Right lobe of liver (tissue), 4 donors: ENCODE results near the gene DNAH8.

ENCODE experiments used
- POLR2A ChIP-seq: fragments of 450-650 bp; IDR thresholded peaks from one replicate; pipeline ENCODE4 v1.6.1; 2017; ENCODE audit warnings: antibody characterized with exemption, mild to moderate bottlenecking
- TF ChIP-seq, protein P1 (sequence below), 4 donors: fragments of 200-600 bp in 3 of 4; fragments of 450-650 bp in 1 of 4; IDR thresholded peaks; one replicate each; pipeline versions ENCODE4 v1.5.1 to v1.8.0; 2016 to 2022; ENCODE audit warnings: antibody characterized with exemption in 4 of 4, mild to moderate bottlenecking in 2 of 4
- donor health status: DM: no; HTN: no; CAD: no.
- donor health status: DM: no; HTN: no; CAD: no.
- donor health status: DM: no; HTN: yes; CAD: no.

DNA sequence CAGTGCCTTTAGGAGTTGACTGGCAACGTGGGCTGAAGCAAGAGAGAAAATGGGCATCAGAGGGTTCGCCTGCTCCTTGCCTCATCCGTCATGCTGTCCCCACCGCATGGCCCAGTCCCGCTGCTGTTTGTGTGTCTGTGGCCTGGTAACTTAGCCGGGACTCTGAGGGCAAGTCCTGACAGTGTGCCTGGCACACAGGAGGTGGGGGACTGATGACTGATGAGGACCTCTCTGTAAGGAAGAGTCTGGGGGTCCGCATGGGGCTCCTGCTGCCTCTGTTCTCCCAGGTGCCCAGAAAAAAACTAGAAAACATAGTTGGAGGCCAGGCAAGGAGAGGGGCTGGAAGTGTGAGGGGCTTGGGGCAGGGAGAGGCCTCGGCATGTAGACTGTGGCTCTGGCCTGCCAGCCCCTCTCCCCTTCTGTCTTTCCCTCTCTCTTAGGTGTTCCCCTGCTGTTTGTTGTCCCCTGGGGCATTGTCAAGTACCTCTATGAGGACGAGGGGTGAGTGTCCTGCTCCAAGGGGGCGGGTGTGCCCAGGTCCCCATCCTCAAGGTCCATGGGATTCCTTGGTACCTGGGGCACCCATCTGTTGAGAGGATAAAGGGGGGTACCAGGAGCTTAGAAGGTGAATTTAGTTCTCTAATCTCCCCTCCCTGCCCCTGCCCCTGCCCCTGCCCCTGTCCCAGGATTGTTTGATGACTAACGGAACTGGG lies 362.9 kb downstream of the DNAH8 start:
- TF ChIP-seq, protein P1, sequence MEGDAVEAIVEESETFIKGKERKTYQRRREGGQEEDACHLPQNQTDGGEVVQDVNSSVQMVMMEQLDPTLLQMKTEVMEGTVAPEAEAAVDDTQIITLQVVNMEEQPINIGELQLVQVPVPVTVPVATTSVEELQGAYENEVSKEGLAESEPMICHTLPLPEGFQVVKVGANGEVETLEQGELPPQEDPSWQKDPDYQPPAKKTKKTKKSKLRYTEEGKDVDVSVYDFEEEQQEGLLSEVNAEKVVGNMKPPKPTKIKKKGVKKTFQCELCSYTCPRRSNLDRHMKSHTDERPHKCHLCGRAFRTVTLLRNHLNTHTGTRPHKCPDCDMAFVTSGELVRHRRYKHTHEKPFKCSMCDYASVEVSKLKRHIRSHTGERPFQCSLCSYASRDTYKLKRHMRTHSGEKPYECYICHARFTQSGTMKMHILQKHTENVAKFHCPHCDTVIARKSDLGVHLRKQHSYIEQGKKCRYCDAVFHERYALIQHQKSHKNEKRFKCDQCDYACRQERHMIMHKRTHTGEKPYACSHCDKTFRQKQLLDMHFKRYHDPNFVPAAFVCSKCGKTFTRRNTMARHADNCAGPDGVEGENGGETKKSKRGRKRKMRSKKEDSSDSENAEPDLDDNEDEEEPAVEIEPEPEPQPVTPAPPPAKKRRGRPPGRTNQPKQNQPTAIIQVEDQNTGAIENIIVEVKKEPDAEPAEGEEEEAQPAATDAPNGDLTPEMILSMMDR (IDR thresholded peaks at IDR 0.05), result no peak
- no peak for TF ChIP-seq POLR2A
